ENCODE measurements around the gene GFI1. TPM values are rescaled to one million over a fixed set of nuclear protein-coding genes. Genes with fewer than 3 reads are reported as not detected.

The GFI1 gene
- total and polyA plus RNA-seq, 2 of the 13 experiments (the other 11 are each of a cell fraction or from before 2014, with no cell fraction given) = 10.3 to 10.5 TPM

- TF ChIP-seq ZBTB33 (CRISPR knock-in tag; IDR thresholded peaks at IDR 0.05) (no peak), YEATS4 (CRISPR knock-in tag; IDR thresholded peaks at IDR 0.05; ENCODE audit: borderline replicate concordance) (peak; percentile 50; the same call in 1 of the 2 replicates), ZNF318 (CRISPR knock-in tag; IDR thresholded peaks at IDR 0.05) (no peak), ZGPAT (CRISPR knock-in tag; IDR thresholded peaks at IDR 0.05) (0 out of 2 replicates have a peak, but pooled peaks have one; percentile 35), ELF1 (CRISPR knock-in tag; IDR thresholded peaks at IDR 0.05) (0 out of 2 replicates have a peak, but pooled peaks have one; percentile 27), ETV5 (CRISPR knock-in tag; IDR thresholded peaks at IDR 0.05; ENCODE audit: borderline replicate concordance) (peak; percentile 83), WIZ (CRISPR knock-in tag; IDR thresholded peaks at IDR 0.05) (peak; percentile 34; the same call in 1 of the 2 replicates), RXRA (CRISPR knock-in tag; IDR thresholded peaks at IDR 0.05) (peak; percentile 73), GPBP1L1 (CRISPR knock-in tag; IDR thresholded peaks at IDR 0.05) (no peak), BORCS8-MEF2B (CRISPR knock-in tag; IDR thresholded peaks at IDR 0.05) (0 out of 2 replicates have a peak, but pooled peaks have one; percentile 64), DRAP1 (CRISPR knock-in tag; IDR thresholded peaks at IDR 0.05) (peak; percentile 42; the same call in 1 of the 2 replicates), SCMH1 (CRISPR knock-in tag; IDR thresholded peaks at IDR 0.05; ENCODE audit: borderline replicate concordance) (no peak)
Observed at GRCh38 chr1:92486251-92487077, at the start of gene GFI1 (continued).

Data from HepG2 (cell line).